H1 (cell line): Measurements from ENCODE around the gene MORN4.

Experiments used
- CTCF ChIP-seq, 3 experiments: IDR thresholded peaks; 1 replicate in 2 of 3; 2 replicates in 1 of 3; pipeline versions ENCODE4 v1.5.1 to v1.6.1; 2011; ENCODE audit warnings: low read length in 3 of 3, mild to moderate bottlenecking in 3 of 3, inconsistent platforms in 2 of 3, low read depth in 1 of 3, moderate library complexity in 1 of 3; ENCODE audit not compliant: insufficient read depth in 1 of 3; ENCODE audit errors: control extremely low read depth in 1 of 3
- EGR1 ChIP-seq: IDR thresholded peaks from 2 replicates; pipeline ENCODE4 v1.6.1; 2011; ENCODE audit warnings: low read depth, low read length, borderline replicate concordance
- EP300 ChIP-seq, 2 experiments: IDR thresholded peaks; 1 replicate in 1 of 2; 2 replicates in 1 of 2; pipeline ENCODE4 v1.6.1; 2011 to 2012; ENCODE audit warnings: low read depth in 2 of 2, low read length in 2 of 2, mild to moderate bottlenecking in 2 of 2, borderline replicate concordance in 1 of 2, inconsistent platforms in 1 of 2, moderate library complexity in 1 of 2
- EZH2 ChIP-seq: fragments of 200-600 bp; sonication (generic); IDR thresholded peaks from 2 replicates; pipeline ENCODE4 v1.7.1; 2012; ENCODE audit warnings: low read depth, mild to moderate bottlenecking, moderate library complexity, low read length, inconsistent platforms; ENCODE audit not compliant: severe bottlenecking
- KDM1A ChIP-seq: fragments of 200-600, 300-600 bp; sonication (generic); IDR thresholded peaks from 2 replicates; pipeline ENCODE4 v1.7.1; 2016; ENCODE audit warnings: mild to moderate bottlenecking, low read length, borderline replicate concordance
- MAFK ChIP-seq: IDR thresholded peaks from 2 replicates; pipeline ENCODE4 v1.6.1; 2012; ENCODE audit warnings: low read depth, mild to moderate bottlenecking, improper control_type of control experiment, low read length
- POLR2A ChIP-seq, 2 experiments: IDR thresholded peaks; 1 replicate in 1 of 2; 2 replicates in 1 of 2; pipeline ENCODE4 v1.6.1; 2011; ENCODE audit warnings: low read depth in 2 of 2, low read length in 2 of 2, mild to moderate bottlenecking in 2 of 2; ENCODE audit errors: control extremely low read depth in 1 of 2
- ZNF274 ChIP-seq: IDR thresholded peaks from 2 replicates; pipeline ENCODE4 v1.7.0; 2012; ENCODE audit warnings: low read length, borderline replicate concordance; ENCODE audit errors: extremely low read depth

DNA sequence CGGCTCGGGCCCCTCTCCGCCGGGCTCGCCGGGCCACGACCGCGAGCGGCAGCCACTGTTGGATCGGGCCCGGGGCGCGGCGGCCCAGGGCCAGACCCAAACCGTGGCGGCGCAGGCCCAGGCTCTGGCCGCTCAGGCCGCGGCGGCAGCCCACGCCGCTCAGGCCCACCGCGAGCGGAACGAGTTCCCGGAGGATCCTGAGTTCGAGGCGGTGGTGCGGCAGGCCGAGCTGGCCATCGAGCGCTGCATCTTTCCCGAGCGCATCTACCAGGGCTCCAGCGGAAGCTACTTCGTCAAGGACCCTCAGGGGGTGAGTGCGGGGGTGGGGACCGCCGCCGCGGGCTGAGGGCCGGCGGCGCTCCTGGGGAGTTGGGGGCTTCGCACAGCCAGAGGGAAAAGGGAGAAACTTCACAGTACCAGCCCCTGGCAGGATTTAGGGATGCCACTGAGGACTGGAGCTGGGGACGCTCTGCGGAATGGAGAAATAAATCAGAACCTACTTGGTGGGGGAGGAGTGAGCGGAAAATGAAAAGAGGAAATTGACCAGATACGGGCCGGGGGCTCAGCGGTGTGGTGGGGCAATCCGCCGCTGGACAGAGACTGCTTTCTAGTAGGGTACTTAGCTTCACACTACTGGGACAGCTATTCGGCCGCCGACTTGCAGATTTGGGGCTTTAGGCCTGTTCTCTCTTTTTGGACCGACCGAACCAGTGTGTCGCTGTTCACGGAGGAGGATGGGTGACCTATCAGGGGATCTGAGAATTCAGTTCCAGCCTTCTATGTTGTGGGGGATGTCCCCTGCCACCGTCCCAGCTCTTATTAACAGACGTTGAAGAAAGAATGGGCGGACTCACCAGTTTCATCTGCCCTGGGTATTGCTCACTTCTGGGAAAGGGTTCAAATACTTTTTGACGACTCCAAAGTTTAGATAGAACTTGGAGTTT is 7.8 kb upstream of the MORN4 start:
- TF ChIP-seq EP300 (IDR thresholded peaks at IDR 0.05; ENCODE audit: borderline replicate concordance in 1 of 2, low read depth in 2 of 2, low read length in 2 of 2): no peak
- peak; percentile 87 for TF ChIP-seq EGR1
- TF ChIP-seq KDM1A: no peak
- no peak for TF ChIP-seq ZNF274
- TF ChIP-seq EZH2: no peak
- TF ChIP-seq POLR2A (IDR thresholded peaks at IDR 0.05; ENCODE audit: control extremely low read depth in 1 of 2, low read depth in 2 of 2, low read length in 2 of 2): no peak
- TF ChIP-seq CTCF (IDR thresholded peaks at IDR 0.05; ENCODE audit: control extremely low read depth in 1 of 3, insufficient read depth in 1 of 3, low read depth in 1 of 3, low read length in 3 of 3): no peak
- TF ChIP-seq MAFK: no peak
